T-helper 1 cell treated with Interleukin-12 subunit alpha and Interleukin-12 subunit beta and Interleukin-4 antibody, amounts not matched to agents 30 ng/mL and 1 ng/mL, for 36 hours (primary cell): ENCODE data around the gene GCN1. TPM values are rescaled to one million over a fixed set of nuclear protein-coding genes. Genes with fewer than 3 reads are reported as not detected.

ENCODE experiments used
- intact Hi-C: fragments of 100-400 bp; cut with micrococcal nuclease; formaldehyde crosslinking; loops from one replicate; pipeline ENCODE4 v1.15.1; 2024
- total RNA-seq: library from RNA; stranded (reverse); gene quantifications from 2 replicates; pipeline ENCODE4 v1.2.3, GENCODE V29; 2022

The GCN1 gene
- total RNA-seq, 1 donor from 2014 or later: 140 TPM

DNA sequence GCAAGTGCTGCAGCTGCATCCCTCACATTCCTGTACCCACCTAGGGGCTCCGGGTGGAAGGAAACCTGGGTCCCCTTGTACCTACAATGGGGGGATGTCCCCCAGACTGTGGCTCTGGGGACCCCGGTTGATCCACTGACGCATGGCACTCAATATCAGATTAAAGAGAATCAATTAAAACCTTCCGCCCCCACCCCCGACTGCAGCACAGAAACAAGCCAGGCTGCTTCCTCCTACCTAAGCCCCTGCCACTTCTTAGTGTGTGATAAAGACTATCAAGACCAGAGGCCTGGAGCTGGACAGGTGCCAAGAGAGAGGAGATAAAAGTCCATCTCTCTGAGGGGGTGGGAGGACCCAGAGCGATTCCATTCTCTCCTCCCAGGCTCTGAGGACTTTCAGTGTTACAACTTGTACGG is 34.6 kb upstream of the GCN1 start:
- intact Hi-C loops: no loop called here

GRCh38 chr12:120228291-120229070 is 34.0 kb upstream of the GCN1 start:
- intact Hi-C loops: loop anchor here (1.0 kb wide), 5 partner anchors 27 to 97 kb away; partner anchors contain the start of genes PXN, RNU4-2, RPLP0 and SIRT4

DNA sequence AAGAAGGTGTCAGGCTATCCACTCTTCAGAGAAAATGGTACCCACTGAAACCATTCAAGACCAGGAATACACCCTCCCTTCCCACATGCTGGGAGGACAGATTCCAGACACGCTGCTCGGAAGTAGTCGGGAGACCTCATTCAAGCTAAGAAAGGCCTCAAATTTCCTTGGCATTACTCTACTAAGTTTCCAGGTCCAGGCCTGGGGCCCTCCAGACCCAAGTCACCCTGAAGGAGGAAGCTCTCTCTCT is 33.5 kb upstream of the GCN1 start:
- intact Hi-C loops: loop anchor here (1.0 kb wide), 5 partner anchors 27 to 97 kb away; partner anchors contain the start of genes PXN, RNU4-2, RPLP0 and SIRT4

DNA sequence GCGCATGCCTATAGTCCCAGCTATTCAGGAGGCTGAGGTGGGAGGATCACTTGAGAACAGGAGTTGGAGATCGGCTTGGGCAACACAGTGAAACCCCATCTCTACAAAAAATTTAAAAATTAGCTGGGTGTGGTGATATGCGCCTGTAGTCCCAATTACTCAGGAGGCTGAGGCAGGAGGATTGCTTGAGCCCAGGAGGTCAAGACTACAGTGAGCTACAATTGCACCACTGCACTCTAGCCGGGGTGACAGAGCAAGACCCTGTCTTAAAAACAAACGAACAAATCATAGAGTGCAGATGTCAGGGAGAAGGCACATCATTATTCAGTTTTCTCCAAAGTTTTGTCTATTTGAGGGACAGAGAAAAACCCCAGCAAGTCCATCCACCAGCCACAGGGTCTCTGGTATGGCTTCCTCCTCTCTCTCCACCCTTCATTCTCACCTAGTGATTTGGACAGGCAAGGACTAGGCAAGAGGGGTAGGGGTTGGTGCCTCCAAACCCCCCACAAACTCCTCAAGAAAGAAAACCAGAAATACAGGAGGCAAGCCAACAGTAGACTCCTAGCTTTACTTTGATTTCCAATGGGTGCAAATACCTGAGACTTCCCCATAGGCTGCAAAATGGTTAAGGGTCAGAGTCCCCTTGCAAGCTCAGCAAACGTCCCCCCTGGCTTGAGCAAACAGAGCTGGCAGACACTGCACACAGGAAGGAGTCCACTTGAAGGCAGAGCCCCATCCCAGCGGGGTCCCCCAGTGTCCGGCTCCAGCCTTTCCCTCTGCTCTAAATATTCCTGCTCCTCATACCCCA is 32.9 kb upstream of the GCN1 start:
- intact Hi-C loops: loop anchor here (1.0 kb wide), 5 partner anchors 26 to 98 kb away; partner anchors contain the start of genes PXN, RNU4-2, RPLP0 and SIRT4

DNA sequence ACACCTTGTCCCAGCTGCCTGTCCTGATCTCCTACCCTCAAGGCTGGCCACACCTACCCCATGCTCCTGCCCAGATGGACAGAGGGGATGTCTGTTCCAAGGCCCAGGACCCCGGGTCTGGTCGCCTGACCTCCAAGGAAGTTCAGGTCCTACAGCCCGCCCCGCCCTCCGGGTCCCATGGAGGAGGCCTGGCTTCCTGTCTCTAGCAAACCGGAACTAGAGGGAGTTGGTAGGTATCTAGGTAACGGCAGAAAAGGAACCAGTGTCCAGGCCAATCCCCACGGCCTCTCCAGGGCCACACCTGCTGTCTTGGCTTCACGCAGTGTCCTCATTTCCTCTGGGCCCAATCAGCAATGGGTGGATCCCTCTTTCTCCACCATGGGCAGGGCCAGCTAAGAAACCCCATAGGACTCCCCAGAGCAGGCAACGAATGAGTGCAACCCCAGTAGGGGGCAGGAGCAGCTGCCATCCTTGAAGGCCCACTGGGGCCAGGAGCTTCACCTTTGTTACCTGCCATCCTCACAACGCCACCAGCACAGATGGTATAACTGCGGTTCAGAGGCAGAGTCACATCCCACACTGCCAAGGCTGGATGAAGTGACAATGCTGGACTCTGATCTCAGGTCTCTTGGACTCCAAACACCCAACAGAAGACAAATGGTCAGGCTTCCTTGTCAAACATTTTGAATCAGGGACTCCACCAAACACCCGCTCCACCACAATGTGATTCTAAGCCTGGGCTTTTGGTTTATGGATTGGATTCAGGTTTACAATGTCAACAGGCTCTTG is 31.5 kb upstream of the GCN1 start:
- intact Hi-C loops: no loop called here

DNA sequence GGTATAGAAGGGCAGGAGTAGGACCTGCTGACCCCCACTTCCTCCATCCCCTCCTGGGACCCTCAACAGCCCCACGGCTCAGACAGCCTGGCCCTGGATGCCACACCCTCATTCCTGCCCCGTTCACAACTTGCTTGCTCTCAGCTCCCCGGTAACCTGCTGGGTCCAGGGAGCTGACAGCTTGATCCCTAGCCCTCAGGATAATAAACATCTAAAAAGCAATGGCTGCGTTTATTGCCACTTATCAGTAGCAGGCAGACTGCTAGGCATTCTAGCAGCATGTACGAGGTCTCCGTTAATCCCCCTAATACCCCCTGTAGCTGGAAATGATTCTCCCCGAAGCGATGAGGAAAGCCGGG is 30.7 kb upstream of the GCN1 start:
- intact Hi-C loops: no loop called here

DNA sequence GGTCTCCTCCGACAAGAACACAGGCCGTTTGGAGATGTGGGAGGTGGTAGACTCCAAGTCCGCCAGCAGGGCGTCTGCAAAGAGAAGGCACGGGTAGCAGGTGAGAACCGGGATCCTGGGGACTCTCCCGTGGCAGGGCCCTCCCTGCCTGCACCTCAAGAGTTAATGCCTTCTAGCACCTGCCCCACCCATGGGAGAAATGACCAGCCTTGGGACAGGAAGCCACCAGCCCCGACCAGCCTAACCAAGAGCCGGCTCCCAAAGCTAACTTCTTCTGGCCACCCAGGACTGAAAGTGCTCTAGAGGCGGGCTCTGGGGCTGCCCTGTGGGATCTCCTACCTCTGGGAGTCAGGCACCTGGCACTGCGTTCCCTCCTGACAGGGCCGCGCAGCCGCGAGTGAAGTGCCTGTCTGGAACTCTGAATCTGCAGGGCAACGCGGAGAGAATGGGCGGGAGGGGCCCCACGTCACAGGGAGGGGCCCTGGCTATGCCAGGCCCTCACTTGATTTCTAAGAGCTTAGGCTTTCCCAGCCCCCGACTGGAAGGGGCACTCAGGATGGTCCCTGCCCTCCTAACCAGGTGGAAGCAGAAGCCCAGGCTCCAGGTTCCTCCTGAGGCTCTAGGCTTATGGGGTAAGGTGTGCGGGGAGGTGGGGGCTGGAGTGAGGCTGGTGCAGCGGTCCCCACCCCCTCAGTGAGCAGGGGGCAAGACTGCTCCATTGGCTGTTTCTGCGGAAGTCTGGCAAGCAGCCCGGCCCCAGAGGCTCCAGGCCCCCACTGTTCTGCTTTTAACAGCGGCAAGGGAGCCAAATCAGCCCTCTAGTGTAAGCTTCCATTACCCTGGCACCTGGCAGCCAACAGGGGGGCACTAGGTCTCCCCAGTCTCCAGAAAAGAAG is 30.0 kb upstream of the GCN1 start:
- intact Hi-C loops: no loop called here

- intact Hi-C loops: no loop called here
These were observed 29.2 kb upstream of the GCN1 start for GRCh38 chr12:120223458-120224303.

DNA sequence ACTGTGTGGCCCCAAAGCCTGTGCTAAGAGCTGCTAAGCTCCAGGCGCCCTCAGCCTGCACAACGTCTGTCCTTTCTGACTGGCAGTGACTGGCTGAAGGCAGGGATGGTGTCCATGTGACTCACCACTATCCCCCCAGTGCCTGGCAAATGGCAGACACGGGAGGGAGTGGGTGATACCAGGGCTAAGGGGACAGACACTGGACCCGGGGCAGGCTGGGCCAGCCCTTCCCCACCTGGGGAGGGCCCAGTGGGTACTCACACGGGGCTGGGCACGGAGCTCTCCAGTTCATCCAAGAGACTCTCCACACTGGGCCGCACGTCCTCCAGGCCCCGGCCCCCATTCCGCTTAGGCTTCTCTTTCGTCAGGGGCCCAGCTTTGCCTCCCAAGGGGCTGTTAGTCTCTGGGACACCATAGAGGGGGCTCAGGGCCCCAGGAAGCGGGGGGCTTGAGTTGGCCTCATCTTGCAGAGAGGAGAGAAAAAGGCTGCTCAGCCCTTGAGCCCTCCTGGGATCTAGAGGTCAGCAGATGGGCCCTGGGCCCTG is 27.8 kb upstream of the GCN1 start:
- intact Hi-C loops: no loop called here

DNA sequence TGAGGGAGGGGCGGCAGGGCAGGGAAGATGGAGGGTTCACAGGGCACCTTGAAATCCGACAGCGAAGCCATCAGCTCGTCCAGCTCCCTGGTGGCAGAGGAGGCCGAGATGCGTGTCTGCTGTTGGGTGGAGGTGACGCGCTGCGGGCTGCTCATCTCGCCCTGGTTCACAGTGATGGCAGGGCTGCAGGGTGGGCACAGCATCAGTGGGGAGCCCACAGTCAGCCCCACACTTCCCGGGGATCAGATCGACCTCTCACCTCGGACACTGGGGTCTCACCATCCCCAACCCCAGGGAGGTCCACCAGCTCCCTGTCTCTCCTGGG is 27.0 kb upstream of the GCN1 start:
- intact Hi-C loops: no loop called here

DNA sequence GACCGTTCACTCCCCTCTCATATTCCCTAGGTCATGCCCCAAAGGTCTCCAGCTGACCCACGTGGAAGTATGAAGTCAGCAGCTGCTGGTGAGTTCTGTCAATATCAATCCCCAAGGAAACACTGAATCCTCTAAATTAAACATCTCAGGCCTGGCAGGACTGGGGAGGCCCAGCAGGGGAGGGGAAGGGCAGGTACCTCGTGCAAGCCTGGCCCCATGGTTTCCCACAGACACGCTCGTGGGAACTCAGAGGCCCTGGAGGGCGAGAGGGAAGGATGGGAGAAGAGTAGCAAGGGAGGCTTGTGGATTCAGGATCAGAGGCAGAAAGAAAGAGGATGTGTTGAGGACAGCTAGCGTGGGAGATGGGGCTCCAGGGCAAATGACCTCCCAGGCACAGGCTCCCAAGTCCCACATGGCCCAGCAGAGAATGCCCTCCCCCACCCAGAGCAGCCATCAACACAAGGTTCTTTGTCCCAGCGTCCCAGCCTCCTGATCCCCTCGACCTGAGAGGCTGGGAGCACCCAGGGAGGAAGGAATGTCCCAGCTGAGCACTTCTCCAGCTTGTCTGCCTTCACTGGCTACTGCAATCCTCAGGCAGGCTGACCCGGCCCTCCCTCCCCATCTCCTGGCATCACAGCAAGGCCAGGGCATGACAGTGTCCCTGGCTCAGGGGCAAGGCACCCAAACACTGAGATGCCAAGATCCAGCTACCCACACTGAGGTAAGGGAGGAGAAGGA is 26.5 kb upstream of the GCN1 start:
- intact Hi-C loops: no loop called here

DNA sequence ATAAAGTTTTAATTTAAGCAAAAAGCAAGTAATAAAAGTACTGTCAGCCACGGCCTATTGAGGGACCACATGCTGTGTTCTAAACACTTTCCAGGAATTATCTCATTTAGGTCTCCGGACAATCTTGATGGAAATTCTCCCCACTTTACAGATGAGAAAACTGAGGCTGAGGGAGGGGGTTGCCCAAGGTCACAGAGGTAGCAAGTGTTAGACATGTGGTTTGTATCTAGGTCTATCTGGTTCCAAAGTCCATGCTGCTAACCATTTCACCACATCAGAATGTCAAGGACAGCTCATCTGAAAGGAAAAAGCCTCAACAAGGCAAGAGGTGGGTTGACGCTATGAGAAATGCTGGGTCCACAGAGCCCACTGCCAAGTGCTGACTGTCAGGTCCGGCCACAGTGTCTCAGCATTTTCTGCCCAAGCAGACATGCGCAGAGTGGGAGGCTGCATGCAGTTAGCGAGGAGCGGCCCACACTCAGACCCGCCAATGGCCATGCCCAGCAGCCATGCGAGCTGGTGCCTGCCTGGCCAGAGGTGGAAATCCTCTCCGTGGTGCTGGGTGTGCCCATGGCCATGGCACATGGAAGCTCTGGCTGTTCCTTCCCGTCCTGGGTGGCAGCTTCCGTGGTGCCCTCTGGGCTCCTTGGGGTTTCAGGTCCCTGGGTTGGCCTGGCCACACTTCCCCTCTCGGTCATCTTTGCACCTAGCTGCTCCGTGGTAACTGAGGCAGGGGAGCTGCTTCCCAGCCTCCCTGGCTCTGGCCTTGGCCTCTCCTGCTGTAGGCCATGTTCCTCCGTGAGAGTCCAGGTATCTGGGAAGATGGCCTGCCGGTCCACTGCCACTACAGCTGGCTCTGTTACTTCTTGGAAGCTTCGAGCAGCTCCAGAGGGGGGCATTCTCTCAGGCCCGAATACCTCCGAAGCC is 24.4 kb upstream of the GCN1 start:
- intact Hi-C loops: no loop called here

DNA sequence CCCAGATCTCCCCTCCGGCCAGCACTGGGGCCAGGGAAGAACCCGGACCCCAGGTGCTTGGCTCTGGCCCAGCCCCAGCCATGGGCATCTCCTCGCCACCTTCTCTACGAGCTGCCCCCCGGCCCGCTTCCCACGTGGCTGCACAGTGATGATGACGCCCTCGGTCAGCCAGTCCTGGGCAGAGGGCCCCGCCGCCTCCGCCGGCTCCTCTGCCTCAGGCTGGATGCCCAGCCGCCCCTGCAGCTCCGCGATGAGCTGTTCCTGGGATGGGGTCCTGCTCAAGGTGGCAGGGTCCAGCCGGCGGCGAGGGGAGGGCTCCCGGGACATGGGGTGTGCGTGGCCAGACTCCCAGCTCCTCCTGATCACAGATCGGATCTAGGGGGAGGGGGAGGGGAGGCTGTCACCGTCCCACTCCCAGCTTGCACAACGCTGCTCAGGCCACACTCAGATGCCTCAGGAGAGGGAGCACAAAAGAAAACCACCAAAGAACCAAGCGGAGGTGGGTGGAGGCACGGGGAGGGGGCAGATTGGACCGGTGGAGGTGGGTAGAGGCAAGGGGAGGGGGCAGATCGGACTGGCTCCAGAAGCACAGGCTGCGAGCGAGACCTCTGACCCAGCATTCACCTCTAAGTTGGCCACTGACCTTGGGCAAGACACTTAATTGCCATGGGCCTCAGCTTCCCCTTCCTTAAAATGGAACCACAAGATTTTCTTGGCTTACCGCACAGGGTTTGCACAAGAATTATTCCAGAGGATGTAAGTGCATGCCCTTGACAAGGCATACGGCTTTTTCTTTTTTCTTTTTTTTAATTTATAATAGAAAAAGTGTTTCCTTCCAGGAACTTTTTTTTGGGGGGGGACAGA is 22.5 kb upstream of the GCN1 start:
- intact Hi-C loops: no loop called here

DNA sequence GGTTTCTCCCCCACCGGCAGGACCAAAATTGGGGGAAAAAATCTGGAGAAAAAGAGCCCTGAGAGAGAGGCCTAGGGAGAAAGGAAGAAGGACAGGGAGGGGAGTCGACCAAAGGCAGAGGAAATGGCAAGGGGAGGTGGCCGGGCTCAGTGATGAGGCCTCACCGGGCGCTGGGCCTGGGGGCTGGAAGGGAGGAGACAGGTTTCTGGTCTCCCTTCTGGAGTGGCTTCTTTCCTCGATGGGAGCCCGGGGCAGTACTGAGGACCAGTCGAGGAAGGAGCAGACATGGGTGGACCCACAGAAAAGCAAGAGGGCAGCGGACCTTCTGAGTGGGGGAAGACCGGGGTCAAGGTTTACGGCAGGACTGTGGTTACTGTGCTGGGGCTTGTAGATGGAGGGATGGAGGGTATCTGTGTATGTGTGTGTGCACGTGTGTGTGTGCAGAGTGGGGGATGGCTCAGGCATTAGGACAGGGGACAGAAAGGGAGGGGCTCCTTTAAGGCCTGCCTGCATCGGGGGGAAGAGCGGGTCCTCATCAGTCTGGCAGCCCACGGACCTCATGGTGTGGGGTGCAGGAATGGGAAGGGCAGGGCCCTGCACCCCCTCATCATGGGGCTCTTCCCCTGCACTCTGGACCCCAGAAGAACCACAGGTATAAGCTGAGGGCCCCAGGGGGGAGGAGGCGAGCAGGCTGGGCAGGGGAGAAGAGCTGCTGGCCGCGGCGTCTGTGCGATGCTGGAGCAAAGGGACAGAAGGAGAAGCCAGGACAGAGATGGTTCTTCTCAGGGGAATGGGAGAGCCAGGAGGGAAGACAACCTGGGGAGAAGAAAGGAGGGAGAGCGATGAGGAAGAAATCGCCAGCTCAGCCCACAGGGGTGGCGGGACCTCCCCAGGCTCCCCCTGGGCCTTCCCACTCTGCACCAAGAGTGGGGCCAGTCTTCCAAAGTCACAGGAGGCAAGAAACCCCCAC is 21.5 kb upstream of the GCN1 start:
- intact Hi-C loops: no loop called here

- intact Hi-C loops: no loop called here
These were observed 20.8 kb upstream of the GCN1 start for GRCh38 chr12:120215357-120215735.
